Lower lobe of right lung (tissue), 2 donors: ENCODE data around the gene EIPR1. TPM values are rescaled to one million over a fixed set of nuclear protein-coding genes. Genes with fewer than 3 reads are reported as not detected.

Source experiments
- ATAC-seq, 2 donors: fragments of 200-7000 bp; cut with Tn5 transposase; one replicate each; pipeline ENCODE4 v1.9.1; 2020 to 2022; ENCODE audit warnings: mild to moderate bottlenecking in 2 of 2, moderate library complexity in 2 of 2
- DNase-seq: peaks from one replicate; pipeline ENCODE4 v3.0.0-alpha.2; 2020
- H3K27ac ChIP-seq: fragments of 200-600 bp; one replicate; pipeline ENCODE4 v1.8.0; 2022
- H3K27me3 ChIP-seq: fragments of 200-600 bp; one replicate; pipeline ENCODE4 v1.8.0; 2022; ENCODE audit warnings: low read depth
- H3K36me3 ChIP-seq: fragments of 200-600 bp; one replicate; pipeline ENCODE4 v1.8.0; 2022; ENCODE audit warnings: mild to moderate bottlenecking
- H3K4me1 ChIP-seq: fragments of 200-600 bp; one replicate; pipeline ENCODE4 v1.8.0; 2022
- H3K4me3 ChIP-seq: fragments of 200-600 bp; one replicate; pipeline ENCODE4 v1.8.0; 2022; ENCODE audit warnings: mild to moderate bottlenecking
- H3K9me3 ChIP-seq: fragments of 200-600 bp; one replicate; pipeline ENCODE4 v1.8.0; 2022
- intact Hi-C: fragments of 100-400 bp; cut with DNase I; formaldehyde crosslinking; loops from one replicate; pipeline ENCODE4 v1.11.0; 2022
- total RNA-seq: library from RNA; stranded (reverse); fragmentation: NEBNext Ultra II Directional; extraction: Animal tissue kit (Norgen Biotek cat#: 25700); gene quantifications from one replicate; pipeline ENCODE4 v1.2.1, GENCODE V29; 2021
- TF ChIP-seq, protein P1 (sequence below): fragments of 200-600 bp; IDR thresholded peaks from one replicate; pipeline ENCODE4 v1.8.0; 2022; ENCODE audit warnings: antibody characterized with exemption, mild to moderate bottlenecking
- donor health status: DM: no; HTN: yes; CAD: no; lungs with severe emphysema.

EIPR1 gene
- total RNA-seq, 1 donor from 2014 or later, result 14.9 TPM

DNA sequence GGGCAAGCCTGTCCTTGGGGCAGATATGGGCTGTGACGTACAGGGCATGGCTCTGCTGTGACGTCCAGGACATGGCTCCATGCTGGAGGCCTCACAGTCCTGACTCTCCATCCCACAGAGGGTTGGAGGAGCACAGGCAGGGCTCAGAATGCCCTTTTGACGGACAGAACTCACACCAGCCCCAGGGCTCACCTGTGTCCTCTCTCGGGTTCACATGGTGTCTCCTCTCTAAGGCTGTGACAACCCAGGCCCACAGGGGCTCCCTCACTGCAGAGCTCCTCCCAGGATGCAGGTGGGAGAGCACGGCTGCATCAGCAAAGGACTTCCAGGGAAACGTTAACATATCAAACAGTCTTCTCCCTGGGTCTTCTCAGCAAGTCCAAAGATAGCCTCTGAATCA lies 133.8 kb downstream of the EIPR1 start:
- H3K36me3 ChIP-seq, result no peaks in the 10 kb centered on the region
- no peak for DNase-seq
- no peaks in the 10 kb centered on the region for H3K4me1 ChIP-seq
- TF ChIP-seq, protein P1, sequence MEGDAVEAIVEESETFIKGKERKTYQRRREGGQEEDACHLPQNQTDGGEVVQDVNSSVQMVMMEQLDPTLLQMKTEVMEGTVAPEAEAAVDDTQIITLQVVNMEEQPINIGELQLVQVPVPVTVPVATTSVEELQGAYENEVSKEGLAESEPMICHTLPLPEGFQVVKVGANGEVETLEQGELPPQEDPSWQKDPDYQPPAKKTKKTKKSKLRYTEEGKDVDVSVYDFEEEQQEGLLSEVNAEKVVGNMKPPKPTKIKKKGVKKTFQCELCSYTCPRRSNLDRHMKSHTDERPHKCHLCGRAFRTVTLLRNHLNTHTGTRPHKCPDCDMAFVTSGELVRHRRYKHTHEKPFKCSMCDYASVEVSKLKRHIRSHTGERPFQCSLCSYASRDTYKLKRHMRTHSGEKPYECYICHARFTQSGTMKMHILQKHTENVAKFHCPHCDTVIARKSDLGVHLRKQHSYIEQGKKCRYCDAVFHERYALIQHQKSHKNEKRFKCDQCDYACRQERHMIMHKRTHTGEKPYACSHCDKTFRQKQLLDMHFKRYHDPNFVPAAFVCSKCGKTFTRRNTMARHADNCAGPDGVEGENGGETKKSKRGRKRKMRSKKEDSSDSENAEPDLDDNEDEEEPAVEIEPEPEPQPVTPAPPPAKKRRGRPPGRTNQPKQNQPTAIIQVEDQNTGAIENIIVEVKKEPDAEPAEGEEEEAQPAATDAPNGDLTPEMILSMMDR, result no peak
- H3K27me3 ChIP-seq, result no peaks in the 10 kb centered on the region
- intact Hi-C loops, result no loop called here
- H3K4me3 ChIP-seq, result no peak overlapping the region
- ATAC-seq, result no peak
- no peak overlapping the region for H3K27ac ChIP-seq
- H3K9me3 ChIP-seq, result peaks cover 6% of the 10 kb centered on the region

DNA sequence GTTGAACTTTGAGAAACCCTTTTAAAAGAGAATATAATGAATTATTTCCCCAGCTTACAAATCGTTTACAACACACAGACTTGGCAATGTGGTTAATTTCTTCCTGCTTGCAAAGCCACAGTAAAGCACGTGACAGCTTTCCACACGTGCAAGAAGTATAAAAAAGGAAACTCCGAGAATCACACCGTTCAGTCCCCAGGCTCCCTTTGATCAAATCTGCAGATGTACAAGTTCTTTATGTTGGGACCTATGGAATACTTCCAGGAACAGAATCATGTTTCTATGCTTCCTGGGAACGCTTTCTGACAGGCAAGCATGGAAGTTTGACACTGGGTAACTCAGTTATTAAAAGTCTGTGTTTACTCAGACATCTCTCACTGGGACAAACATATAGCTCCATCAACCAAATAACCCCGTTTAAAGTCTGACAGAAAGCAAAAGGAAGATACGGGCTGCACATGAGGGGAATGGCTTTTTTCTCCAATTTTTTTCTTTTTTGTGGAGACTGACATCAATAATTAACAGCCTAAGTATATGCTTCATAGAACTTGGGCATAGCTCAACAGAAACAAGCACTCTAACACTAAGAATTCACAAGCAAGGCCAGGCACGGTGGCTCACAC lies 134.8 kb downstream of the EIPR1 start:
- Histone ChIP-seq H3K4me3 (no peak overlapping the region), H3K36me3 (no peaks in the 10 kb centered on the region), H3K27ac (no peak overlapping the region), H3K4me1 (no peaks in the 10 kb centered on the region), H3K27me3 (no peaks in the 10 kb centered on the region), H3K9me3 (no peaks in the 10 kb centered on the region)
- TF ChIP-seq, protein P1, result no peak
- DNase-seq (no peak), ATAC-seq (peak in 1 of 2 donors; percentile 27)
- intact Hi-C loops, result no loop called here

DNA sequence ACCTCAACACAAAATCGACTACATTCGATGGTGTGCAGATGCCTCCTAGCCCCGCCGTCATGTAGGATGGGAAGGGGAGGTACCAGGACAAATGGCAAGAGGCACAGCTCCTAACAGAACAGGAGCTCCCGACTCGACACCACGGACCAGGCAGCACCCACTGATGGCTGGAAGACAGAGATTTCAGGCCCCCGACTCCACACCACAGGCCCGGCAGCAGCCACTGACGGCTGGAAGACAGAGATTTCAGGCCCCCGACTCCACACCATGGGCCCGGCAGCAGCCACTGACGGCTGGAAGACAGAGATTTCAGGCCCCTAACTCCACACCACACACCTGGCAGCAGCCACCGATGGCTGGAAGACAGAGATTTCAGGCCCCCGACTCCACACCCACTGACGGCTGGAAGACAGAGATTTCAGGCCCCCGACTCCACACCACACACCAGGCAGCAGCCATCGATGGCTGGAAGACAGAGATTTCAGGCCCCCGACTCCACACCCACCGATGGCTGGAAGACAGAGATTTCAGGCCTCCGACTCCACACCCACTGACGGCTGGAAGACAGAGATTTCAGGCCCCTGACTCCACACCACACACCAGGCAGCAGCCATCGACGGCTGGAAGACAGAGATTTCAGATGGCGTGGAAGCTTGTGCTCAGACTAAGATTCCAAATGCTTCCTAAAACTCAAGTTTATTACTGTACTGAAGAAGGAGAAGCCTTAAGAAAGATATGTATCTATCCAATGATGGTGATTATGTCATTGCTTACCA lies 135.5 kb downstream of the EIPR1 start:
- intact Hi-C loops, result no loop called here
- Histone ChIP-seq H3K27me3 (no peaks in the 10 kb centered on the region), H3K9me3 (no peaks in the 10 kb centered on the region), H3K36me3 (no peaks in the 10 kb centered on the region), H3K4me3 (no peak overlapping the region), H3K4me1 (no peaks in the 10 kb centered on the region), H3K27ac (no peak overlapping the region)
- TF ChIP-seq, protein P1, result no peak
- ATAC-seq (no peak), DNase-seq (no peak)

DNA sequence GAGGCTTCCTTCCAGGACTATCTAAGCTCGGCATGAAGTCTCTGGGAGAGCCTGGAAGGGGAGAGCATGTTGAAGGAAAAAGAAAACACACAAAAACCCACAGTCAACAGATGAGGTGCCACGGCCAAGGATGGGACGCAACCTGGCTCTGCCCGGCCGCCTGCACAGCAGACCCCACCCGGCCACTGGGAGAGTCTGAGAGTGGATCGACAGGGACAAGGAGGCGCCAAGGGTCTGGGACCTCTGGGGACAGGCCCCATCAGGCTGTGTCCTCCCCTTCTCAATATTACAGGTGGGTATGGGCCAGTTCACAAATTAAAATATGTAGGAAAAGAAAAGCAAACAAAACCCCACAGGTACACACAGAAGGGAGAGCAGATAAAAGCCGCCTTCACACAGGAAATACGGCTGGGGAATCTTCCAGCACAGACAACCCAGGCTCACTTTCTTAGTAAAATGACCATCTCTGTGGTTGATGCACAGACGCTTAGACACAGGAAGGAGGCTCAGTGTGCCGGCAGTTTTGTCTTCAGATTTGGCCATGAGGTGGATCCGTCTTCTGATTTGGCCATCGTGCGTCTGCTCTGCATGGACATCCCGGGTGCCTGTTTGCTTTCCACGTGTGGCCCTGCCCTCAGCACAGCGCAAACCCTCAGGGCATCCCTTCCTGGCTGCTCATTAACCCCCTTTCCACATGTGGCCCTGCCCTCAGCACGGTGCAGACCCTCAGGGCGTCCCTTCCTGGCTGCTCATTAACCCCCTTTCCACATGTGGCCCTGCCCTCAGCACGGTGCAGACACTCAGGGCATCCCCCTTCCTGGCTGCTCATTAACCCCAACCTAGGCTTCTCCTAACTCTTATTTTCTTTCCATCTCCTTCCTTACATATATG lies 138.4 kb downstream of the EIPR1 start:
- Histone ChIP-seq H3K4me3 (no peak overlapping the region), H3K27me3 (no peaks in the 10 kb centered on the region), H3K9me3 (no peaks in the 10 kb centered on the region), H3K27ac (no peak overlapping the region), H3K4me1 (no peaks in the 10 kb centered on the region), H3K36me3 (no peaks in the 10 kb centered on the region)
- TF ChIP-seq, protein P1, result no peak
- ATAC-seq, result no peak
- intact Hi-C loops, result no loop called here
- no peak for DNase-seq

DNA sequence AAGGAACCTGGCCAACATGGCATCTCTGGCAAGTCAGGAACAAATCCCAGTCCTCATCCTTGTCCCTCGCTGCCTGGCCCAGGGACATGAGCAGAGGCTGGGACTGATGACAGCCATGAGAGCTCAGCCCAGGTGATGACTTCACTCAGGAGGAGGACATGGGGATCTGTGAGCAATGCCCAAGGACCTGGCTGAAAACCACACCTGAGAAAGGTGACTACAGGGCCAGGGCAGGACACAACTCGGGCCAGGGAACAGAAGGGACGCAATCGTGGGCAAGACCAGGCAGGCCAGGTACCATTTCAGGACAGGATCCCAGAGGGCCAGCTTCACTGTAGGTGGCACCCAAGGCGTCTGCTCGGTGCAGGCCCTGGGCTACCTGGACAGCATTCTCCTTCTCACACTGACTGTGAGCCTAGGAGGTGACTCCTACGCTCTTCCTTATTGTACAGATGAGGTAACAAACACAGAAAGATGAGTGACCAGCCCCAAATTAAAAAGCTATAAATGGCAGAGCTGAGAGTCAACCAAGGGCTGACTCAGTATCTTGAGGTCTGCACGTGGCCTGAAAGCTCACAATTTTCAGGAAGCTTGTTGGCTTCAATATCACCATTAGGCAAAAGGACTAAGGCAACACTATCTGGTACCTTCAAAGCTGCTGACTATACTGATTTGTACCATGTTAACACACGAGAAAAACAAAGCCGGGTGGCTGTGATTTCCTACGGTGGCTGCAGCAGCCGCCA lies 141.1 kb downstream of the EIPR1 start:
- no peak overlapping the region for H3K27ac ChIP-seq
- no peaks in the 10 kb centered on the region for H3K36me3 ChIP-seq
- intact Hi-C loops, result no loop called here
- no peaks in the 10 kb centered on the region for H3K9me3 ChIP-seq
- no peak for DNase-seq
- ATAC-seq, result no peak
- TF ChIP-seq, protein P1, result no peak
- no peaks in the 10 kb centered on the region for H3K4me1 ChIP-seq
- H3K27me3 ChIP-seq, result no peaks in the 10 kb centered on the region
- H3K4me3 ChIP-seq, result no peak overlapping the region
